ENCODE measurements around the gene LRRC7.

LRRC7 gene

GRCh38 chr1:69589799-69590198 lies 22.1 kb downstream of the LRRC7 start:
- no peak for DNase-seq (ENCODE audit: low read depth in 2 of 2)

DNA sequence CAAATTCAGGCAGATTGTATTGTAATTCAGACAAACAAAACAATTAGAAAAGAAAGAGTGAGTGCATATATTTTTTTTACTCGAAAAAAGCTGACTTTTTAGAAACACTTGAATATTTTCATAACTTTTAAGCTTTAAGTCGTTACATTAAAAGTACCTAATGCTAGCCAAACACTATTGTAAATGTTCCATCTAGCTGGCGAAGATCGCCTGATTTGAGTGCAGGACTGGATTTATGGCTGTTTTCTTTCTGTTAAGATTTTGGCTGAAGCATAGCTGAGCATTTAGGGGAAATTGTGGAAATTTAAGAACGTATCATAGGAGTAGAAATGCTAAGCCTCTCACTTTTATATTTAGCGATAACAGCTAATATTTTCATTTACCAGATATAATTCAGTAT lies 24.6 kb downstream of the LRRC7 start:
- no peak for DNase-seq (ENCODE audit: low read depth in 2 of 2)

GRCh38 chr1:69595486-69595885 lies 27.8 kb downstream of the LRRC7 start:
- DNase-seq (ENCODE audit: low read depth in 2 of 2), result no peak

GRCh38 chr1:69611316-69611715 lies 43.6 kb downstream of the LRRC7 start:
- no peak for DNase-seq (ENCODE audit: low read depth in 2 of 2)

DNA sequence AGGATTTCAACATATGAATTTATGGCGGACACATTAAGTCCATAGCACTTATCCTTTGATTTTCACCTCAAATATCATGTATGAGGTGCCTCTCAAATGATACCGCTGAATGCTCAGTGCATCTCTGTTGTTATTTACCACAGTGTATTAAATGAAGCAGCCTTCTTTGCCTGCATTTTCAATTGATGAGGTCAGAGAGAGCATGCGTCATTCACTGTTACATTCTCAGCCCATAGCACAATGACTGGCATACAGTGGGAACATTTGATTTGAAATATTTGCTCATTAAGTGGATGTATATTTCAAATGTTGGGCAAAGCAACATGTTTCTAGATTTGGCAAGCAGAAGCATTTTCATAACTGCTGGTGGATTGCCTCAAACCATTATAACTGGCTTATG lies 45.7 kb downstream of the LRRC7 start:
- no peak for DNase-seq (ENCODE audit: low read depth in 2 of 2)

- no peak for DNase-seq (ENCODE audit: low read depth in 2 of 2)
These were observed 71.0 kb downstream of the LRRC7 start for GRCh38 chr1:69638673-69639072.

GRCh38 chr1:69639159-69639558 lies 71.4 kb downstream of the LRRC7 start:
- no peak for DNase-seq (ENCODE audit: low read depth in 2 of 2)

DNA sequence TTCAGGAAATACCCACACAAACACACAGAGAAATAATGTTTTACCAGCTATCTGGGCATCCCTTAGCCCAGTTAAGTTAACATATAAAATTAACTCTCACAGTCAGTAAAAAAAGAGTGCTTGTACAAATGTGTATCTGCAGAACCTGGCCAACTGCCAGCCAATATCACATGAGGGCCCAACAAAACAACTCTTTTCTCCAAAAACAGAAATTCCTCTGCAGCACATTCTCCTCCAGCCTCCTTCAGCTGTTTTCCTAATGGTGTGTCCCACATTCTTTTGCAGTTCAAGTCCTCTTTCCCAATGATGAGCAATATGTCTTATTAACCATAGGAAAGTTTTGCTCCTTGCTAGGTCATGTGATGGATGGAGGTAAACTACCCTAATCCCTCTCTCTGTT lies 75.5 kb downstream of the LRRC7 start:
- DNase-seq (ENCODE audit: low read depth in 2 of 2), result no peak

DNA sequence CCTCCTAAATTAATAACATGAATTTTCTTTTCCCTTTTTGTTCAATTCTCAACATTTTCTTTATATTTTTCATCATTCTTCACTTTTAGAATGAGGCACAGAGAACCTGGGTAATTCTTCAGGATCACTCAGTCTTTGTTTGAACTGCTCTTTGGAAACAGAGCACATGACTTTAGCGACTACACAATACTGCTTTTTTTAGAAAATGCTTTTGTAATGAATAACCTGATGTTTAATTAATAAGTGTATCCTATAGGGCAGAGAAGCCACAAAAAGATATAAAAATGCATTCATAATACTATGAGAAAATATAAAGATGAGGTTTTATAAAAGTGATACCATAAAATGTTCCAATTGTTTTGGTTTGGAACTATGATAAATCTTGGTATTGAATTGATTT lies 77.8 kb downstream of the LRRC7 start:
- no peak for DNase-seq (ENCODE audit: low read depth in 2 of 2)

DNA sequence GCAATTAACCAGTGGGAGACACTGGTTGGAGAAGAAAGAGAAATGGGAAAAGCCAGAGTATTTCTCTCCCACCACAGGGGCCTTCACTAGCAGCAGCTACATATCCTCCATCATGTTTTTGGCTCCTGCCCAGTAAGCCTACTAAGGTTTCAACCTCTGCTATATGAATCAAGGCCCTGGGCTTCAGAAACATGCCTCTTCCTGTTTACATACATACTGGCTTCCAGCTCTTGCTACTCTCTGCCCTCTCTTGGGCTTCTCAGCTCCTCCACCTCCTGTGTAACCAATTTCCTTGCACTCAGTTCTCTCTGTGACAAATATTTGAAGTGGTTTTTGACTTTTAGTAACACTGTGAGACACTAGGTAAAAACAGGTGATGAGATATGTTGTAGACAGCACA lies 80.8 kb downstream of the LRRC7 start:
- no peak for DNase-seq (ENCODE audit: low read depth in 2 of 2)

DNA sequence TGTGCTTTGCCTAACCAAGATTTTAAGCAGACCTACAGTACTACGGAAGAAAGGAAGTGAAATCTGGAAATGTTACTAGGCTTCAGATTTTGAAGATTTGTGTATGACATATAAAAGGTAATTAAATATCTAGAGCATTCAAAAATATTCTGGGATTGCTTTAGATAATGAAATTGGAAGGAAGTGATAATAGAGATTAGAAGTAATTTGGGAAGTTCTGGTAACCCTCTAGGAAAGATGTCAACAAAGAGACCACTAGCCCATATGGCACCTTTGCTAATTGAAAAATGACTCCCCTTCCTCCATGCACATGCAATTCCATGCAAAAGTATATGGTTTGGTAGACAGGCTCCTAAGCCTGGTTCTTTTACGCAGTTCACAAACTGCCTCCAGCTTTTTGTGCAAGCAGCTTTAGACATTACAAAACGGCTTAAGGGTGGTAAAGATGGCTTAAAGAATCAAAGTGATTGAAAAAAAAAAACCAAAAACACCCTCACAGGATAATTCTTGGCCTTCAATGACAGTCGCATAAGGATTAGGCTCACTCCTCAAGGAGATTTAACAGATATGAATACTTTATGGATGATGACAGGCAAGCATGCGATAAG lies 81.8 kb downstream of the LRRC7 start:
- no peak for DNase-seq (ENCODE audit: low read depth in 2 of 2)

- DNase-seq (ENCODE audit: low read depth in 2 of 2), result no peak
These were observed 83.1 kb downstream of the LRRC7 start for GRCh38 chr1:69650779-69651178.

- DNase-seq (ENCODE audit: low read depth in 2 of 2), result no peak
These were observed 83.9 kb downstream of the LRRC7 start for GRCh38 chr1:69651656-69652055.

GRCh38 chr1:69657971-69658370 lies 90.2 kb downstream of the LRRC7 start:
- DNase-seq (ENCODE audit: low read depth in 2 of 2), result peak in 1 of 2 experiments; percentile 5

GRCh38 chr1:69661686-69662085 lies 94.0 kb downstream of the LRRC7 start:
- DNase-seq (ENCODE audit: low read depth in 2 of 2), result peak in 1 of 2 experiments; percentile 16

DNA sequence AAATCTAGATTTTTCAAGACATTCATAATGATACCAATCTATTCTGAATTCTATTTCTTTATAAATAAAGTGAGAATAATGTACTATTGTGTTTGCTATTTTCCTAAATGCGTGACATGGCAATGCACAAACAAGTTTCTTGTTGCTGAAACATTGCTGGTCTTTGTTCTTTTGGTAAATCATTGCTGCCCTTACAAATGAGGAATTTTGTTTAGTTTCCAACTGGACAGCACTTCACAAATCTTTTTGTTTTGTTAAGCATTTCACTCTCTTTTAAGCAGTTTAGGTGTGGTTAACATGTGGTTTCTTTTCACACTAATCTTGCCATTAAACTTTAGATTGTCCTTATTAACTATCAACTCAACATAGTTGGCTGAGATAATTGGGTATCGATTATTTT lies 94.6 kb downstream of the LRRC7 start:
- no peak for DNase-seq (ENCODE audit: low read depth in 2 of 2)

DNA sequence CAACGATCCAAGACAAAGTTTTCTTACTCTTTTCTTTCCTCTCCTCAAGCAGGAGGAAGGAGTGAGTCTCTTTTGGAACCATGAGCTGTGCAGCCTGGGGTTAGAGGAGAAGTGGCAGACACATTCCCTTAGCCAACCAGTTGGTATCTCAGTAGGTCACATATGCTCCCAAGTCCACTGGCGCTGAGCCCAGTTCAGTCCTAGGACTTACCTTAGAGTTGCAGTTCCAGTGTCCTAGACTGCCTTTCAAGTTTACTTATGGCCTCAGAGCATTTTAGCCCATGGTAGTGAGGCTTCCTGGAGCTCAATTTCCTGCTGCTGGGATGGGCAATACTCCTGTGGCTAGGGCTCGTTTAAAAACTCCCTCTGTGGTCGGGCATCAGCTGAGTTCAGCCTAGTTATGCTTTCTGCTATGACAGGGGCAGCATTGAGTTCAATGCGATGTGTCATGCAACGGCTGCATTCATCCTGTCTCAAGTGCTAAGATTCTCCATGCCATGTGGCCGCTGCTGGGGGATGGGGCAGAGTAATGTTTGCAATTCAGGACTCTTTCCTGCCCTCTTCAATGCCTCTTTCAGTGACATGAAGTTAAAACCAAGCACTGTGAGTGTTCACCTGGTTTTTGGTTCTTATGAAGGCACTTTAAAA lies 103.8 kb downstream of the LRRC7 start:
- DNase-seq (ENCODE audit: low read depth in 2 of 2), result no peak

DNA sequence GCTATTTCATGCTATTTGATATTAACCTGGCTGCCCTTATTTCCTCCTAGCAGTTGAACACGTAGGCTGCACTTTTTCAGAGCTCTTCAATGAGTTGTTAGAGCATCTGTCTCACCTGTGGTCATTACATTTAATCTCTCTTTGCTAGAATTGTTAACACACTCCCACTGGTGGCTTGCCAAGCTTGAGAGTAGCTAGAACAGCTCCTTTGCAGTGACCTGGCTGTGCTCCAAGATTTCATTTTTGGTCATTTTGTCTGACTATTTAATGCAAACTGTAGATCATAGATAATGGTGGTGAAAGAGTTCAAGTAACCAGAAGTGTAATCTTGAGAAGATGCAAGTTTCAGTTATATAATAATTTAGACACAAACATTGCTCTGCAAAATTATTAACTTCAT lies 105.6 kb downstream of the LRRC7 start:
- no peak for DNase-seq (ENCODE audit: low read depth in 2 of 2)

- no peak for DNase-seq (ENCODE audit: low read depth in 2 of 2)
These were observed 112.2 kb downstream of the LRRC7 start for GRCh38 chr1:69679965-69680364.

DNA sequence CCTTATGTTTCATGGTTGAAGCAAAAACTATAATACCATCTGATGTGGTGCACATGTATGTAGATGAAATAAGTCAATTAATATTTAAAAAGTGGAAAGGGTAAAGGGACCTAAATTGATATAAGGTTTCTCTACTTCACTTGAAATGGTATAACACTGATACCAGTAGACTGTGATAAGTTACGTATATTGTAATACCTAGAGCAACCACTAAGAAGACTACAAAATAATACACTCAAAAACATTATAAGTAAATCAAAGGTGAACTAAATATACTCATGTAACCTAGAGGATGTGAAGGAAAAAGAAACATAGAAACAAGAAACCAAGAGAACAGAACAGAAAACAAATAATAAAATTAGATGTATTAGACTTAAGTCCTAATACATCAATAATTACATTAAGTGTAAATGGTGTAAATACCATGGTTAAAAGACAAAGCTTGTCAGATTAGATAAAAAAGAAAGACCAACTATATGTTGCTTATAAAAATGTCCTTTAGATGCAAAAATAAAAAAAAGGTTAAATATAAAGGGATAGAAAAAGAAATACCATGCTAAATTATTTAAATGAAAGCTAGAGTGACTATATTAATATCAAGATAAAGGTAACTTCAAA lies 118.8 kb downstream of the LRRC7 start:
- DNase-seq (ENCODE audit: low read depth in 2 of 2), result no peak

- DNase-seq (ENCODE audit: low read depth in 2 of 2), result no peak
These were observed 120.5 kb downstream of the LRRC7 start for GRCh38 chr1:69688193-69688592.

DNA sequence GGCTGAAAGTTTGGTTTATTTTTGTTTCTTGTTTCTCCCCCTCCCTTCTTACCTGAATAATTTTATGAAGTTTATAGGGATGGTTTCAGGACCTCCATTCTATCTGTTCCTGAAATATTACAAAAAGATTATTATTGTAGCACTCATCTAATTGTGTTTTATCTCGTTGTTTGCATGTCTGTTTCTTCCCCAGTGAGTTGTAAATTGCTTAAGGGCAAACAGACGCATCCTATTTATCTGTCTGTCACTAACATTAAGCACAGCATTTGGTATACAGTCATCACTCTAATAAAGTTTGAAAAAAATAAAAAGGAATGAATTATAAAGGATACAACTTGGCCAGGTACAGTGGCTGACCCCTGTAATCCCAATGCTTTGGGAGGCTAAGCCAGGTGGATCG lies 123.5 kb downstream of the LRRC7 start:
- DNase-seq (ENCODE audit: low read depth in 2 of 2), result no peak

GRCh38 chr1:69693921-69694675 lies 126.4 kb downstream of the LRRC7 start:
- DNase-seq (ENCODE audit: low read depth in 2 of 2), result no peak
